GM12878 (cell line): ENCODE data around the gene GINS2. TPM values are rescaled to one million over a fixed set of nuclear protein-coding genes. Genes with fewer than 3 reads are reported as not detected.
A peak's percentile ranks its signal among the peaks of the same experiment; 100 is the strongest.

Experiments used
- ATAC-seq: fragments of 200-7000 bp; cut with Tn5 transposase; 3 replicates; pipeline ENCODE4 v1.9.1; 2020; ENCODE audit warnings: mild to moderate bottlenecking, moderate library complexity
- BruUV-seq: library from RNA; stranded (reverse); fragments of 400-500 nt; replicated peaks from 2 replicates; lab custom pipeline; 2021; lab: Mats Ljungman, UMichigan
- CTCF ChIA-PET: fragments of 300-600 bp; sonication (Branson Sonifier 250); formaldehyde crosslinking; extraction: SDS; loops from one replicate; lab custom pipeline; 2021; ENCODE audit warnings: inconsistent platforms; lab: Yijun Ruan, JAX
- POLR2A ChIA-PET: fragments of 350-600 bp; formaldehyde crosslinking; extraction: SDS; loops from one replicate; lab custom pipeline; 2021; ENCODE audit warnings: inconsistent platforms; lab: Charles Lee
- RAD21 ChIA-PET: fragments of 300-600 bp; sonication (Branson Sonifier 250); formaldehyde crosslinking; loops from one replicate; lab custom pipeline; 2023; ENCODE audit warnings: antibody characterized with exemption; ENCODE audit not compliant: unreplicated experiment; lab: Charles Lee
- SMC1A ChIA-PET: fragments of 300-600 bp; sonication (Branson Sonifier 250); formaldehyde crosslinking; loops from one replicate; lab custom pipeline; 2023; ENCODE audit not compliant: unreplicated experiment, uncharacterized antibody; lab: Charles Lee
- DNase-seq: peaks from one replicate; pipeline ENCODE4 v3.0.0-alpha.2; 2011; ENCODE audit warnings: low read depth, low spot score
- FAIRE-seq: peaks from 3 replicates; lab custom pipeline; 2011; peaks lifted over from hg19 to GRCh38; lab: Jason Lieb, UNC
- H2AFZ ChIP-seq: 2 replicates; pipeline ENCODE4 v1.6.0; 2011; ENCODE audit warnings: low read depth, low read length, control low read depth; ENCODE audit not compliant: control insufficient read depth
- H3K27ac ChIP-seq: 2 replicates; pipeline ENCODE4 v1.5.1; 2011; ENCODE audit warnings: control low read depth; ENCODE audit not compliant: control insufficient read depth, insufficient read depth
- H3K27me3 ChIP-seq, 2 experiments: replicated peaks in 1 of 2; 2 replicates each; pipeline versions ENCODE4 v1.6.0 to v1.6.1; 2011; ENCODE audit warnings: low read length in 1 of 2; ENCODE audit not compliant: control insufficient read depth in 2 of 2, insufficient read depth in 2 of 2
- H3K36me3 ChIP-seq, 2 experiments: 2 replicates each; pipeline ENCODE4 v1.5.1; 2011; ENCODE audit warnings: low read length in 1 of 2; ENCODE audit not compliant: control insufficient read depth in 2 of 2, insufficient read depth in 2 of 2
- H3K4me1 ChIP-seq: 2 replicates; pipeline ENCODE4 v1.6.1; 2011; ENCODE audit warnings: mild to moderate bottlenecking, low read length, moderate library complexity, mixed read lengths; ENCODE audit not compliant: control insufficient read depth, insufficient read depth
- H3K4me2 ChIP-seq: 2 replicates; pipeline ENCODE4 v1.6.0; 2011; ENCODE audit warnings: control low read depth; ENCODE audit not compliant: control insufficient read depth, insufficient read depth
- H3K4me3 ChIP-seq: fragments of 200-600 bp; sonication (generic); 2 replicates; pipeline ENCODE4 v1.5.1; 2016
- H3K79me2 ChIP-seq: 2 replicates; pipeline ENCODE4 v1.6.0; 2011; ENCODE audit warnings: low read length; ENCODE audit not compliant: control insufficient read depth, insufficient read depth
- H3K9ac ChIP-seq: 2 replicates; pipeline ENCODE4 v1.8.0; 2011; ENCODE audit warnings: low read length, control low read depth, mixed read lengths; ENCODE audit not compliant: control insufficient read depth, insufficient read depth
- H3K9me3 ChIP-seq: replicated peaks from 3 replicates; pipeline ENCODE4 v1.5.1; 2011; ENCODE audit warnings: mild to moderate bottlenecking, low read length; ENCODE audit not compliant: control insufficient read depth, insufficient read depth
- H4K20me1 ChIP-seq: 2 replicates; pipeline ENCODE4 v1.6.0; 2011; ENCODE audit not compliant: control insufficient read depth, insufficient read depth
- BACH1 ChIP-seq: fragments of 450-650 bp; IDR thresholded peaks from 2 replicates; pipeline ENCODE4 v1.6.1; 2017; ENCODE audit warnings: mild to moderate bottlenecking, borderline replicate concordance
- BMI1 ChIP-seq: fragments of 450-650 bp; IDR thresholded peaks from 2 replicates; pipeline ENCODE4 v1.6.1; 2016; ENCODE audit warnings: mild to moderate bottlenecking, moderate library complexity, borderline replicate concordance
- BRCA1 ChIP-seq: IDR thresholded peaks from 2 replicates; pipeline ENCODE4 v1.6.1; 2011; ENCODE audit warnings: low read depth, low read length, improper control_type of control experiment
- CBFB ChIP-seq: IDR thresholded peaks from 2 replicates; pipeline ENCODE4 v1.6.1; 2016; ENCODE audit warnings: antibody characterized with exemption, low read depth
- HCFC1 ChIP-seq: fragments of 150-350 bp; IDR thresholded peaks from 2 replicates; pipeline ENCODE4 v1.6.1; 2014; ENCODE audit warnings: low read length
- NFXL1 ChIP-seq: fragments of 450-650 bp; IDR thresholded peaks from 2 replicates; pipeline ENCODE4 v1.6.1; 2017; ENCODE audit warnings: antibody characterized with exemption, mild to moderate bottlenecking, borderline replicate concordance
- NFYA ChIP-seq: IDR thresholded peaks from 2 replicates; pipeline ENCODE4 v1.6.1; 2011; ENCODE audit warnings: low read depth, mild to moderate bottlenecking, low read length, improper control_type of control experiment, borderline replicate concordance
- PAX8 ChIP-seq: fragments of 450-650 bp; IDR thresholded peaks from 2 replicates; pipeline ENCODE4 v1.6.1; 2017; ENCODE audit warnings: mild to moderate bottlenecking, moderate library complexity
- POLR2AphosphoS2 ChIP-seq: IDR thresholded peaks from 2 replicates; pipeline ENCODE4 v1.6.1; 2011; ENCODE audit warnings: low read depth, mild to moderate bottlenecking, low read length, improper control_type of control experiment, moderate library complexity
- RELA ChIP-seq: fragments of 450-650 bp; IDR thresholded peaks from 2 replicates; pipeline ENCODE4 v1.8.0; 2014; ENCODE audit warnings: borderline replicate concordance; ENCODE audit not compliant: partially characterized antibody
- SMAD5 ChIP-seq: IDR thresholded peaks from 2 replicates; pipeline ENCODE4 v1.6.1; 2016; ENCODE audit warnings: antibody characterized with exemption, low read depth
- SREBF1 ChIP-seq: IDR thresholded peaks from 2 replicates; pipeline ENCODE4 v1.6.1; 2012; ENCODE audit warnings: mild to moderate bottlenecking, low read length
- TAF1 ChIP-seq: IDR thresholded peaks from 2 replicates; pipeline ENCODE4 v1.6.1; 2011; ENCODE audit warnings: mild to moderate bottlenecking, low read depth, low read length, borderline replicate concordance
- WGBS: methylation state at CpG from one replicate; pipeline ENCODE4 v1.1.6; 2016; ENCODE audit warnings: low lambda C conversion rate; ENCODE audit not compliant: insufficient replicate concordance, insufficient coverage; ENCODE audit errors: missing lambda C conversion rate; 5-methylcytosine and 5-hydroxymethylcytosine counted together
- in situ Hi-C: fragments of 300-500 bp; cut with MboI; formaldehyde crosslinking; loops from 9 replicates; pipeline ENCODE4 v1.14.3; 2018; ENCODE audit warnings: mixed read lengths
- intact Hi-C: fragments of 100-400 bp; cut with micrococcal nuclease; formaldehyde crosslinking; loops from one replicate; pipeline ENCODE4 v1.14.2; 2022; ENCODE audit not compliant: unreplicated experiment
- polyA plus RNA-seq, 11 experiments: library from polyadenylated mRNA; depleted of rRNA in 4 of 11; unstranded in 6 of 11; stranded (reverse) in 5 of 11; fragments of >200 nt; fragmentation: Nextera tagmentation in 4 of 11; fragmentation: Illumina TruSeq in 1 of 11; extraction: Ambion mirVana in 4 of 11; extraction: Trizol in 1 of 11; gene quantifications; 1 replicate in 1 of 11; 2 replicates in 10 of 11; pipeline versions ENCODE4 v1.2.1 to v1.2.3, GENCODE V29; 2011 to 2016; ENCODE audit warnings: inconsistent platforms in 2 of 11, missing spikeins in 2 of 11, low read depth in 1 of 11
- total RNA-seq, 4 experiments: library from RNA; depleted of rRNA in 3 of 4; stranded (reverse); fragments of >200 nt in 3 of 4; fragmentation: Illumina TruSeq in 1 of 4; extraction: Trizol in 1 of 4; gene quantifications; 2 replicates each; pipeline versions ENCODE4 v1.2.1 to v1.2.3, GENCODE V29; 2013 to 2021
- TF ChIP-seq, protein P1 (sequence below): fragments of 450-650 bp; formaldehyde crosslinking; IDR thresholded peaks from 2 replicates; pipeline ENCODE4 v1.5.0; 2022; ENCODE audit warnings: mild to moderate bottlenecking, missing genetic modification characterization
- TF ChIP-seq, protein P2 (sequence below): IDR thresholded peaks from 2 replicates; pipeline ENCODE4 v1.6.1; 2012; ENCODE audit warnings: low read depth, low read length, improper control_type of control experiment
- TF ChIP-seq, protein P3 (sequence below): fragments of 450-650 bp; IDR thresholded peaks from 2 replicates; pipeline ENCODE4 v1.6.1; 2017; ENCODE audit warnings: antibody characterized with exemption, mild to moderate bottlenecking, moderate library complexity

The GINS2 gene
- total and polyA plus RNA-seq, 10 of the 15 experiments (the other 5 are each of a cell fraction or from before 2014, with no cell fraction given): 42.7 to 90.8 (median 57.0) TPM

DNA sequence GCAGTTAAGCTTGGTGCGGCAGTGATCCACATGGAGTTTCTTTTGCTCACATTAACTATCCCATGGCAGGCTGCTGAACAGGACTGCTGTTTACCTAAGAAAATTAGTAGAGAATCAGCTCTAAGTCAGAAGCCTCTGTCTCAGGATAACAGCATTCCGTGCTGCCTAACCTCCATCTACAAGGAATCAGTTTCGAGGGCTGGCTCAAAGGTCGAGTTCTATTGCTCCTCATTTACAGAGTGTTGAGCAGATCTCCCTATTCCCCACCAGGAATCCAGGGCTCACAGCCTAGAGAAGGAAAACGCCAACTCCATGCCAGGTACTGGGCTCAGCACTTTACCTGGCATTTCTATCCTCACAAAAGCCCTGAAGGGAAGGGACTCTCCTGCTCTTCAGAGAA is 9.9 kb downstream of the GINS2 start (continued):
- TF ChIP-seq BRCA1: no peak
- no peak for TF ChIP-seq SMAD5
- no peak for TF ChIP-seq SREBF1
- TF ChIP-seq NFXL1: no peak
- no peak for TF ChIP-seq CBFB

DNA sequence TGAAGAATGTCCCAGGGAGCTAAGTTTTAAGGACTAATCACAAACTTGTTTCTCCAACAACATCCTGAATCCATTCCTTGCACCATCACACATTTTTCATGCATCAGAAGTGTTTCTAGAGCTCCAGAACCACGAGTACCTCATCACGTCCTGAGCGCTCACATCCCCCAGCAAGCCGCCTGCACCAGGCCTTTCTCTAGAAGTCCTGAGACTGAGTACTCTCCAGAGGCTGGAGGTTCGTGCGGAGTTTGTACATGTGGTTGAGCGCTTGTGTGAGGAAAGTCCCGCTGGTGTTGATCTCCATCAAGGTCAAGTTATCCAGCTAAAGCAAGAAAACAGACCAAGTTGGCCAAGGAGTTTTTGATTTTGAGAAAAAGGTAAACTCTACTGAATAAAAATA is 10.7 kb downstream of the GINS2 start:
- Histone ChIP-seq H3K9ac (no peak overlapping the region), H3K27me3 (no peaks in the 10 kb centered on the region), H3K4me3 (no peak overlapping the region), H3K4me2 (no peak overlapping the region), H2AFZ (no peak overlapping the region), H3K9me3 (no peaks in the 10 kb centered on the region), H3K4me1 (peaks cover 21% of the 10 kb centered on the region), H3K27ac (no peak overlapping the region), H4K20me1 (peaks cover 2% of the 10 kb centered on the region; the same call in 1 of the 2 replicates), H3K36me3 (peaks cover 31 to 40% of the 10 kb centered on the region in 2 experiments), H3K79me2 (no peaks in the 10 kb centered on the region; the same call in none of the 2 replicates)
- ATAC-seq (no peak), DNase-seq (no peak), FAIRE-seq (no peak)
- ChIA-PET RAD21 (interaction anchor here (1.9 kb wide), 1 partner anchor 8 kb away, joined by 6 read pairs; no protein-coding TSS in a partner anchor), CTCF (interaction anchor here (0.6 to 1.4 kb wide), 3 partner anchors 40 to 339 kb away, joined by 3 to 4 read pairs (median 3); no protein-coding TSS in a partner anchor), SMC1A (interaction anchor here (1.0 kb wide), 1 partner anchor 15 kb away, joined by 3 read pairs; no protein-coding TSS in a partner anchor), POLR2A (no interaction called here)
- intact Hi-C loops: loop anchor here (5.0 kb wide), 1 partner anchor 39 kb away; no protein-coding TSS in a partner anchor
- 83% methylated on average over 8 of the region's 8 CpGs for WGBS
- in situ Hi-C loops: no loop called here
- TSS peak; percentile 48 for BruUV-seq
- TF ChIP-seq BACH1: no peak
- TF ChIP-seq, protein P1, sequence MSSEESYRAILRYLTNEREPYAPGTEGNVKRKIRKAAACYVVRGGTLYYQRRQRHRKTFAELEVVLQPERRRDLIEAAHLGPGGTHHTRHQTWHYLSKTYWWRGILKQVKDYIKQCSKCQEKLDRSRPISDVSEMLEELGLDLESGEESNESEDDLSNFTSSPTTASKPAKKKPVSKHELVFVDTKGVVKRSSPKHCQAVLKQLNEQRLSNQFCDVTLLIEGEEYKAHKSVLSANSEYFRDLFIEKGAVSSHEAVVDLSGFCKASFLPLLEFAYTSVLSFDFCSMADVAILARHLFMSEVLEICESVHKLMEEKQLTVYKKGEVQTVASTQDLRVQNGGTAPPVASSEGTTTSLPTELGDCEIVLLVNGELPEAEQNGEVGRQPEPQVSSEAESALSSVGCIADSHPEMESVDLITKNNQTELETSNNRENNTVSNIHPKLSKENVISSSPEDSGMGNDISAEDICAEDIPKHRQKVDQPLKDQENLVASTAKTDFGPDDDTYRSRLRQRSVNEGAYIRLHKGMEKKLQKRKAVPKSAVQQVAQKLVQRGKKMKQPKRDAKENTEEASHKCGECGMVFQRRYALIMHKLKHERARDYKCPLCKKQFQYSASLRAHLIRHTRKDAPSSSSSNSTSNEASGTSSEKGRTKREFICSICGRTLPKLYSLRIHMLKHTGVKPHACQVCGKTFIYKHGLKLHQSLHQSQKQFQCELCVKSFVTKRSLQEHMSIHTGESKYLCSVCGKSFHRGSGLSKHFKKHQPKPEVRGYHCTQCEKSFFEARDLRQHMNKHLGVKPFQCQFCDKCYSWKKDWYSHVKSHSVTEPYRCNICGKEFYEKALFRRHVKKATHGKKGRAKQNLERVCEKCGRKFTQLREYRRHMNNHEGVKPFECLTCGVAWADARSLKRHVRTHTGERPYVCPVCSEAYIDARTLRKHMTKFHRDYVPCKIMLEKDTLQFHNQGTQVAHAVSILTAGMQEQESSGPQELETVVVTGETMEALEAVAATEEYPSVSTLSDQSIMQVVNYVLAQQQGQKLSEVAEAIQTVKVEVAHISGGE: no peak
- TF ChIP-seq HCFC1: no peak
- no peak for TF ChIP-seq RELA
- no peak for TF ChIP-seq CBFB
- no peak for TF ChIP-seq TAF1
- TF ChIP-seq, protein P2, sequence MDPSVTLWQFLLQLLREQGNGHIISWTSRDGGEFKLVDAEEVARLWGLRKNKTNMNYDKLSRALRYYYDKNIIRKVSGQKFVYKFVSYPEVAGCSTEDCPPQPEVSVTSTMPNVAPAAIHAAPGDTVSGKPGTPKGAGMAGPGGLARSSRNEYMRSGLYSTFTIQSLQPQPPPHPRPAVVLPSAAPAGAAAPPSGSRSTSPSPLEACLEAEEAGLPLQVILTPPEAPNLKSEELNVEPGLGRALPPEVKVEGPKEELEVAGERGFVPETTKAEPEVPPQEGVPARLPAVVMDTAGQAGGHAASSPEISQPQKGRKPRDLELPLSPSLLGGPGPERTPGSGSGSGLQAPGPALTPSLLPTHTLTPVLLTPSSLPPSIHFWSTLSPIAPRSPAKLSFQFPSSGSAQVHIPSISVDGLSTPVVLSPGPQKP: no peak
- TF ChIP-seq, protein P3, sequence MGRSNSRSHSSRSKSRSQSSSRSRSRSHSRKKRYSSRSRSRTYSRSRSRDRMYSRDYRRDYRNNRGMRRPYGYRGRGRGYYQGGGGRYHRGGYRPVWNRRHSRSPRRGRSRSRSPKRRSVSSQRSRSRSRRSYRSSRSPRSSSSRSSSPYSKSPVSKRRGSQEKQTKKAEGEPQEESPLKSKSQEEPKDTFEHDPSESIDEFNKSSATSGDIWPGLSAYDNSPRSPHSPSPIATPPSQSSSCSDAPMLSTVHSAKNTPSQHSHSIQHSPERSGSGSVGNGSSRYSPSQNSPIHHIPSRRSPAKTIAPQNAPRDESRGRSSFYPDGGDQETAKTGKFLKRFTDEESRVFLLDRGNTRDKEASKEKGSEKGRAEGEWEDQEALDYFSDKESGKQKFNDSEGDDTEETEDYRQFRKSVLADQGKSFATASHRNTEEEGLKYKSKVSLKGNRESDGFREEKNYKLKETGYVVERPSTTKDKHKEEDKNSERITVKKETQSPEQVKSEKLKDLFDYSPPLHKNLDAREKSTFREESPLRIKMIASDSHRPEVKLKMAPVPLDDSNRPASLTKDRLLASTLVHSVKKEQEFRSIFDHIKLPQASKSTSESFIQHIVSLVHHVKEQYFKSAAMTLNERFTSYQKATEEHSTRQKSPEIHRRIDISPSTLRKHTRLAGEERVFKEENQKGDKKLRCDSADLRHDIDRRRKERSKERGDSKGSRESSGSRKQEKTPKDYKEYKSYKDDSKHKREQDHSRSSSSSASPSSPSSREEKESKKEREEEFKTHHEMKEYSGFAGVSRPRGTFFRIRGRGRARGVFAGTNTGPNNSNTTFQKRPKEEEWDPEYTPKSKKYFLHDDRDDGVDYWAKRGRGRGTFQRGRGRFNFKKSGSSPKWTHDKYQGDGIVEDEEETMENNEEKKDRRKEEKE: no peak
- TF ChIP-seq POLR2AphosphoS2: no peak
- no peak for TF ChIP-seq NFYA
- TF ChIP-seq BMI1: no peak
- no peak for TF ChIP-seq PAX8
